ENCODE data around the gene CYP39A1.

GRCh38 chr6:46642928-46643751, 9.5 kb downstream of the CYP39A1 start:
- TF ChIP-seq, protein P1, sequence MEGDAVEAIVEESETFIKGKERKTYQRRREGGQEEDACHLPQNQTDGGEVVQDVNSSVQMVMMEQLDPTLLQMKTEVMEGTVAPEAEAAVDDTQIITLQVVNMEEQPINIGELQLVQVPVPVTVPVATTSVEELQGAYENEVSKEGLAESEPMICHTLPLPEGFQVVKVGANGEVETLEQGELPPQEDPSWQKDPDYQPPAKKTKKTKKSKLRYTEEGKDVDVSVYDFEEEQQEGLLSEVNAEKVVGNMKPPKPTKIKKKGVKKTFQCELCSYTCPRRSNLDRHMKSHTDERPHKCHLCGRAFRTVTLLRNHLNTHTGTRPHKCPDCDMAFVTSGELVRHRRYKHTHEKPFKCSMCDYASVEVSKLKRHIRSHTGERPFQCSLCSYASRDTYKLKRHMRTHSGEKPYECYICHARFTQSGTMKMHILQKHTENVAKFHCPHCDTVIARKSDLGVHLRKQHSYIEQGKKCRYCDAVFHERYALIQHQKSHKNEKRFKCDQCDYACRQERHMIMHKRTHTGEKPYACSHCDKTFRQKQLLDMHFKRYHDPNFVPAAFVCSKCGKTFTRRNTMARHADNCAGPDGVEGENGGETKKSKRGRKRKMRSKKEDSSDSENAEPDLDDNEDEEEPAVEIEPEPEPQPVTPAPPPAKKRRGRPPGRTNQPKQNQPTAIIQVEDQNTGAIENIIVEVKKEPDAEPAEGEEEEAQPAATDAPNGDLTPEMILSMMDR (conservative IDR thresholded peaks at IDR 0.05 in 1 of 2, IDR thresholded peaks at IDR 0.05 in 1 of 2; ENCODE audit: extremely low read depth in 1 of 2, insufficient read depth in 1 of 2, low read depth in 1 of 2, low read length in 2 of 2), result no peak
- TF ChIP-seq EZH2 (IDR thresholded peaks at IDR 0.05; ENCODE audit: borderline replicate concordance, low read length), result no peak
